ENCODE data around the gene FFAR2. TPM values are rescaled to one million over a fixed set of nuclear protein-coding genes. Genes with fewer than 3 reads are reported as not detected.
A peak's percentile ranks its signal among the peaks of the same experiment; 100 is the strongest.

Gene FFAR2
- total RNA-seq, 1 experiment from 2014 or later = not detected

DNA sequence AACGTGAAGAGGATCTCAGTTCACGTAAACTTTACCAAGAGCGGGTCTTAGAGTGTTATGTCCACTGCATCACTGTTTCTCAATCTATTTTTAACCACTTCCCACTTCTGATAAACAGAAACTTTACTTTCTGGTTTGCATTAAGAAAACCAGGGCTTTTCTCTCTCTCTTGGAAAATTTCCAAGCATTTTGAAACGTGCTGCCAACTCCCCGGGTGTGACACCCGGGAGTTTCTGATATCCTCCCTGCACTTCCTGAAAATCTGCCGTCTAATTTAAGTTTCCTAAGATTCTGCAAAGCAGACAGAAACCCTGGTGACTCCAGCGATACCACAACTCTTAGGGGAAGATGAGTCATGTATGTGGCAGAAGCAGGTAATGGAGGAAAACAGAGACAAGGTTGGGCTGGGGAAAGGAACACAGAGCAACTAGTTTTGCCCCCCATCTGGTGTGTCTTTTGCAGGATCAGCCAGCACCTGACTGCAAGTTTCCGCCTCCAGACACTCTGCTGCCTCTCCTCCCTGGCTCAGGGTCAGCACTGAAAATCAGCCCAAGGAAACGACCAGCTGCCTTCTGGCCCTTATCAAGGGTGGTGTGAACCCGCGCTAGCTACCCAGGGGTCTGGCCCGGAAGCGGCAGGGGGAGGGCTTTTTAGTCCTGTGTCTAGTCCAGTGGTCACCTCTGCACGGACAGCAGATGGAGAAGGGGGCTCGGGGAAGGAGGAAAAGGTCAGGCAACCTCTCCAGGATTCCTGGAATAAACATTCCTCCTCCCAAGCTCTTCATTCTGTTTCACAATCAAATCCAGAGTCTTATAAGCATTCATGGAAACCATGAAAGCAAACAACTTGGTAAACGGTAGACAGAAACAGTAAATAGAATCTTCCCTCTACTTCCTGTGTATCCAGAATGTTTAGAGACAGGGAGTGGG lies 11.3 kb upstream of the FFAR2 start:
- Mint-ChIP-seq H3K4me3 (no peak overlapping the region), H3K36me3 (ENCODE audit: insufficient read depth in 1 of 3, low read depth in 3 of 3) (no peaks in the 10 kb centered on the region; a peak in 1 of 7 replicates), H3K4me1 (peaks cover 7 to 11% of the 10 kb centered on the region in 2 experiments), H3K27me3 (ENCODE audit: low read depth) (peaks cover 40% of the 10 kb centered on the region), H3K9me3 (peaks cover 0 to 3% of the 10 kb centered on the region in 2 experiments; a peak in 3 of 5 replicates), H3K27ac (peak overlapping the region in 1 of 3 experiments; percentile 18; a peak in 2 of 7 replicates)
- Histone ChIP-seq H2AFZ (ENCODE audit: low read length) (no peak overlapping the region), H3K79me2 (ENCODE audit: insufficient read depth, low read length) (no peaks in the 10 kb centered on the region), H3K9me3 (ENCODE audit: control insufficient read depth, low read depth, low read length) (no peaks in the 10 kb centered on the region), H3T11ph (ENCODE audit: low read length) (no peak overlapping the region), H2BK12ac (ENCODE audit: insufficient read length, low read depth, low read length) (no peak overlapping the region), H4K20me1 (ENCODE audit: control insufficient read depth, insufficient read depth, insufficient read length) (no peaks in the 10 kb centered on the region), H3K56ac (ENCODE audit: insufficient read length, low read depth, low read length) (no peak overlapping the region), H3K4ac (ENCODE audit: low read depth, low read length) (no peak overlapping the region), H3K23me2 (ENCODE audit: insufficient read length, low read depth, low read length, poor library complexity, severe bottlenecking) (no peaks in the 10 kb centered on the region), H2BK15ac (ENCODE audit: low read depth, low read length) (no peak overlapping the region), H4K8ac (replicated peaks; ENCODE audit: insufficient read length, low read depth, low read length) (no peak overlapping the region), H3K23ac (ENCODE audit: insufficient read length, low read depth, low read length) (no peak overlapping the region), H2AK5ac (ENCODE audit: insufficient read length, low read length) (no peak overlapping the region), H3K27ac (ENCODE audit: insufficient read length, low read depth, low read length) (no peak overlapping the region), H3K14ac (ENCODE audit: insufficient read depth, low read length) (no peak overlapping the region), H2BK20ac (ENCODE audit: low read depth, low read length, poor library complexity, severe bottlenecking) (no peak overlapping the region), H3K9ac (ENCODE audit: extremely low read depth, insufficient read length, low read length) (no peak overlapping the region), H3K18ac (ENCODE audit: insufficient read length, low read depth, low read length) (no peak overlapping the region), H2BK120ac (ENCODE audit: low read depth, low read length, poor library complexity, severe bottlenecking) (no peak overlapping the region), H2BK5ac (ENCODE audit: insufficient read length, low read length) (no peak overlapping the region), H3K27me3 (ENCODE audit: insufficient read depth, low read length) (no peaks in the 10 kb centered on the region), H4K91ac (ENCODE audit: insufficient read length, low read depth, low read length) (no peak overlapping the region), H4K5ac (ENCODE audit: insufficient read length, low read depth, low read length) (no peak overlapping the region), H3K79me1 (ENCODE audit: insufficient read depth, low read depth, low read length, poor library complexity, severe bottlenecking) (no peaks in the 10 kb centered on the region), H3K4me2 (ENCODE audit: insufficient read depth, insufficient read length, low read length) (no peak overlapping the region), H3K4me1 (ENCODE audit: insufficient read depth, low read length) (no peaks in the 10 kb centered on the region)
- TF ChIP-seq, protein P1, sequence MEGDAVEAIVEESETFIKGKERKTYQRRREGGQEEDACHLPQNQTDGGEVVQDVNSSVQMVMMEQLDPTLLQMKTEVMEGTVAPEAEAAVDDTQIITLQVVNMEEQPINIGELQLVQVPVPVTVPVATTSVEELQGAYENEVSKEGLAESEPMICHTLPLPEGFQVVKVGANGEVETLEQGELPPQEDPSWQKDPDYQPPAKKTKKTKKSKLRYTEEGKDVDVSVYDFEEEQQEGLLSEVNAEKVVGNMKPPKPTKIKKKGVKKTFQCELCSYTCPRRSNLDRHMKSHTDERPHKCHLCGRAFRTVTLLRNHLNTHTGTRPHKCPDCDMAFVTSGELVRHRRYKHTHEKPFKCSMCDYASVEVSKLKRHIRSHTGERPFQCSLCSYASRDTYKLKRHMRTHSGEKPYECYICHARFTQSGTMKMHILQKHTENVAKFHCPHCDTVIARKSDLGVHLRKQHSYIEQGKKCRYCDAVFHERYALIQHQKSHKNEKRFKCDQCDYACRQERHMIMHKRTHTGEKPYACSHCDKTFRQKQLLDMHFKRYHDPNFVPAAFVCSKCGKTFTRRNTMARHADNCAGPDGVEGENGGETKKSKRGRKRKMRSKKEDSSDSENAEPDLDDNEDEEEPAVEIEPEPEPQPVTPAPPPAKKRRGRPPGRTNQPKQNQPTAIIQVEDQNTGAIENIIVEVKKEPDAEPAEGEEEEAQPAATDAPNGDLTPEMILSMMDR (conservative IDR thresholded peaks at IDR 0.05) = no peak
- no peak for DNase-seq
- no CpG with 5 or more reads among the region's 17 CpGs for WGBS (ENCODE audit: extremely low coverage, insufficient read length, low lambda C conversion rate)

All from H9 (cell line).